Embryonic facial prominence (tissue), 1 donor: Measurements from ENCODE around the gene APOL3.
"Not testable (repeated sequence)": the region's sequence is repeated elsewhere in the genome, so short reads cannot be mapped to it uniquely, and the experiment has no call there.

Experiments
- DNase-seq: peaks from one replicate; pipeline ENCODE4 v3.0.0-alpha.2; 2016; ENCODE audit errors: extremely low spot score

Gene APOL3

DNA sequence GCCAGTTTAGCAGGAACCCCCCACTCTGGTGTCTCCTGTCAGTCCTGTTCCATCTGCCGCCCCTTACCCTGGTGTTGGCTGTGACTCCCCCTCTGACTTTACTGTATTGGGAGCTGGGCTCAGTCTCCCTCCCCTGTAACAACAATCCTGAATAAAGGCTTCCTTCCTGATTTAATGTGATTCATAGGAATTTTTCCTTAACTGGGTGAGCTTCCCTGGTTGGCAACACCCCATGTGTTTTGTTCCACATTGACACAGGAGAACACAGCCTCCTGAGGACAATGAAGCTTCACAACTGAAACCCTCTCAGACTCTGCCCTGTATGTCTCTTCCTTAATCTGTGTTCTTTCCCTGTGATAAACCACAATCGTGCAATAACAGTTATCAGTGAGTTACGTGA, 32.6 kb upstream of the APOL3 start:
- DNase-seq = no peak

DNA sequence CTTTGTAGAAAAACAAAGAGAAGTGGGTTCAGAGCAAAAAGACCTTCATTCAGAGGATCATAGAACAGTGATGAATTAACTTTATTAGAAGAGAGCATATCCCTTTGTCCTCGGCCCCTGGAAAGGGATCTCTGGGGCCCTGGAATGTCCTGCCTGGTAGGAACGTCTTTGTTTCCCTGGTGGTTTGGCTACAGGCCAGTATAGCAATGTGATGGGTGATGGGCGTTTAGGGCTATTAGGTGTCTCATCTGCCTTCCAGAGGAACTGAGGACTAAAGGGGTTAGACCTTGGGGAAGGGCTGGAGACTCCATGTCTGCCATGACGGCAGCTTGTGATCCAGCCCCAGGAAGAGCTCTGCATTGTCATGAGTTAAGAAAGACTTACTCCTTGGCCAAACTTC, 32.0 kb upstream of the APOL3 start:
- no peak for DNase-seq

DNA sequence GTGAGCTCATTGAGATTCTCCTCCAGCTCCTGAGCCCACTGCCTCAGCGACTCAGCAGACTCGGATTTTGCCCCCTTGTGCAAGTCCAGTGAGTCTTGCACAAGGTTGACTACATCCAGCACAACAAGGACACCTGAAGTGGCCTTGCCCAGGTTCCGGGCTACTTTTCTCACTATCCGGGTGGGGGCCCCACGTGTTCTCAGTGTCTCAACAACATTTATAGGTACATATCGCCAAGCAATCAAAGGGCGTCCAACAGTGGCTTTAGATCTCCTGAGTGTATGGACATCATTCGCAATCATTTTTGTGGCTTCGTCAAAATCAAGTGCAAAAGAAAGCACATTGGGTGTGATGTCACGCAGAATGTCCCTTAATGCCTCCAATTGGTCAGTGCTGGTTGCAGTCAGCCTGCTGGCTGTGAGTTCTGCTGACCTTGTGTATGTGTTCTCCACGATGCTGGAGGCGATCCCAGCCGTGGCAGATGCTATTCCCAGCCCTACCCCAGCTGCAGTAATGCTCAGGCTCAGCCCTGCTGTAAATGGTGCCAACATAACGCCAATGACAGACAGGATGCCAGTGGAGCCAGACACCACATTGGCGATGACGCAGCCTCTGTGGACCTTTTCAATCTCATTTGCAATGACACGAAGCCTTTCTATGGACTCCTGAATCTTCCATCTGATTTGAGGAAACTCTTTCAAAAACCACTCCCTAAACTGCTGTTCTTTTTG, 30.7 kb upstream of the APOL3 start:
- no peak for DNase-seq

DNA sequence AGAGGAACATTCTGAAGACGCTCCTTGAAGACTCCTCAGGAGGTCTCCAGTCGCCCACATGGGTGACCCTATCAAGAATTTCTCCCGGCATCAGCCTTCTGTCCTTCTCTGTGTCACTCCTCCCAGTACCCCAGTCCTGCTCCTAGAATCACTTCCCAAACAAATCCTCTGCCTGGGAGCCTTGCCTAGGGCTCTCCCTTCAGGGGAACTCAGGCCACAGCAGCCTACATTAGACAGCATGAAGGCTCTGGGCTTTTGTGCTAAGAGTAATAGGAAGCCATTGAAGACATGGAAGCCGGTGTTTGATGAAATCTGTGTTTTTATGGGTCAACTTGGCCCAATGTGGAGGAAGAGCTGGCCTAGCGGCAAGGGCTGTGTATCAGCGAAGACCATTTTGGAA, 27.3 kb upstream of the APOL3 start:
- not testable (repeated sequence) for DNase-seq

DNA sequence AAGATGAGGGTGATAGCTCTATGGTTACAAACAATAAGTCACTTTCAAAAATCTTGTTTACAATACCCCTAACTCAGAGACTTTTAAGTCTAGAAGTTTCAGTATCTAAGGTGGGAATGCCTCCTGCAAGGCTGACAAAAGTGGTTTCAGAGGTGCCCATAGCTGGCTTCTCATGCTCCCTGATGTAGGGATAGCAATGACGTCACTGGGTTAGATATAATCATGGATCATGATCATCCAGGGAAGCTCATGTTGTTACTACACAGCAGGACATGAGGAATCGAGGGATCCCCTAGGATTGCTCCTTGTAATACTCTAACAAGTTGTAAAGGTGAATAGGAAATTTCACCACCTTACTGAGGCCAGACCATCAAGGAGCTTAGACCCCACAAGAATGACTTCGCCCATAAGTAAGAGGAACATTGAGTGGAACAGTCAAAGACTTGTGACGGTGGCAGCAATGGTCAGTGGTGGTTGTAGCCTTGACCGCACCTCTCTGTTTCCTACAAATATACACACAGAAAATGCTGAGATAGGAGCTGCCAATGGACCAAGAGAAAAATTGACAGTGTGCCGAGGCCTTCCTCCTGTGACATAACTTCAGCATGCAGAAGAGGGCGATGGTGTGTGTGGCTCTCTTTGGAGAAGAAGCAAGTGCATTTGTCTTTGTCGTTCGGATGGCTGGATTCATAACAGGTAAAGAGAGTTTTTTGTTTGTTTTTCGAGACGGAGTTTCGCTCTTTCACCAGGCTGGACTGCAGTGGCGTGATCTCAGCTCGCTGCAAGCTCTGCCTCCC, 25.5 kb upstream of the APOL3 start:
- DNase-seq = no peak

DNA sequence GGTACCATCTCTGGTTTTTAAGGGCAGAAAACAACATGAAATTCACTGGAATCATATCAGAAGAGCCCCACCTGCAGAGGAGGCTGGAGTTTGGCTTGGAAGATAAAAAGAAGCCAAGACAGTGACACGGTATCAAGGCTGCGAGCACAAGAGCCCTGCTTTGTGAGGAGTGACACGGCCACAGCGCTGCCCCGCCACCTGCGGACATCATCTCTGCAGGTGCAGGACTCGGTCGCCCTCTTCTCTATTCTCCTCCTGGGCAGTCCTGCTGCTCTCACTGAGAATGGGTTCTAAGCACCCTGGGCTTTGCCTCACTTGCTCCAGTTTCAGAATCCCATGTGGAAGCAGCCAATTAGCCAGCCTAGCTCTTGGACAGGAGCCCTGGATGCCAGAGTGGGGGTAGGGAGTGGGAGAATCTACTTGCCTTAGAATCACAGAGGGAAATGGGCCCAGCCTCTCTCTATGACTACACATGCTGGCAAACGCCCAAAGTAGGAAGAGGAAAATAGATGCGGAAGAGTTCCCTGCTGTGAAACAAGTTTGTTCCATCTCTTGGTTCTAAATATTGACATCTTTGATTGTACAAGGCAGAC, 24.0 kb upstream of the APOL3 start:
- no peak for DNase-seq

DNA sequence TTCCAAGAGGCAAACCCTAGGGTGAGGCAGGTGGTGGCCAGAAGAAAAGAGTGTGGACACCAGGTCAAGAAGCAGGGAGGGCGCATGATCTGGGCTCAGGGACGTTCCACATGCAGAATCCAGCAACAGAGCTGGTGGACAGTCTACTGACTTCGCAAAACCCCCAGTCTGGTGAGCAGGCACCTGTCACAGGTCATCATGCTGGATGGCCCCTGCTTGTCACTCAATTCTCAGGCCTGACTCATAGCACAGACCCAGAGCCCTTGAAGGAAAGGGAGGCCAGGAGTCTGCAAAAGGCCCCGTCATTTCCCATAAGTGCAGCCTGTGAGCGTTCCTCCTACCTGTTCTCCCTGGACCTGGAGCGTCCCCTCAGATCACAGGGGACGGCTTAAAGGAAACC, 22.9 kb upstream of the APOL3 start:
- no peak for DNase-seq

DNA sequence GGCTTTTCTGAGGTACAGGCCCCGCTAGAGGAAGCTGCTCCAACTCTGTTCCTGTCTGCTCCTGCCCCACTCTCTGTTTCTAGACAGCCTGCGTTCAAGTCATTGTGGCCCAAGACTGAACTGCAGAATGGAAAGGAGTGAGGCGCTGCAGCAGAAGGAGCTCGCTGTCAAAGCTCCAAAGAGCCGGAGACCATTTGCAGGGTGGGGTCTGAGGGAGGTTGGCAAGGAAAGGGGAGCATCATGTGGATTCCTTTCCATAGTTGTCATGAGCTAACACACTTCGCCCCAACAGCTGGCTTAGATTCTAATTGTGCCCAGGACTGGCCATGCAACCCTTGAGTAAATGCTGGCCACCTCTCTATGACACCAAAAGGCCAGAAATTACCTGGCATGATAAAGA, 22.3 kb upstream of the APOL3 start:
- no peak for DNase-seq

DNA sequence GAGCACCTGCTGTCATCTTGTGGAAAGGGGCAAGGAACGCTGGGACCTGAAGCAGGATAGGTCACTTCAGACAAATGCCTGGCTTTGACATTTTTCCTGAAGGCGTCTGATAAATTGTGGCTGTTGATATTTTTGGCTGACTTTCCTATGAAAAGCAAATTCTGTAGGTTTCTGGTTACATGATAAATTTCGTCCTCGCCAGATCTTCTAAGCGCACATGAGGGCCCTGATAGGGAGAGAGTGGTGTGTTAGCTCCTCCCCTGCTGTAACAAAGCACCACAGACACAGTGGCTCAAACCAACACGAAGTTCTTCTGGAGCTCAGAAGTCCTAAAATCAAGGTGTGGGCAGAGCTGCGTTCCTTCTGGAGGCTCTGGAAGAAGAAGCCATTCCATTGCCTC, 21.5 kb upstream of the APOL3 start:
- no peak for DNase-seq

DNA sequence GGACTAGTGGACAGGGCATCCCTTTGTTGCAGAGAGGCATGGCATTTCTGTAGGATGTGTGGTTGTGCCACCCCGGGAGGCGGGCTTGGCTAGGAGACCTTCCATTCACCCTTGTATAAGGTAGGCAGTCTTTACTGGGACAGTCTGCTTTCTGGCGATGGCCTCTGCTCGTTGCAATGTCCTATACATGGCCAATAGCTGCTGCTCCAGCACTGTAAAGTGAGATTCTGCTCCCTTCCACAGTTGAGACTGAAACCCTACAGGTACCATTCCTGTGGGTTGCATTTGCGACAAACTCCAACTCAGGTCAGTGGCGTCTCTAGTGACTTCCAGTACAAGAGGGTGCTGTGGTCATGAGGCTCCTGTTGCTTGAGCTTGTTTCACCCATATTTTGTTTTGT, 20.4 kb upstream of the APOL3 start:
- no peak for DNase-seq

DNA sequence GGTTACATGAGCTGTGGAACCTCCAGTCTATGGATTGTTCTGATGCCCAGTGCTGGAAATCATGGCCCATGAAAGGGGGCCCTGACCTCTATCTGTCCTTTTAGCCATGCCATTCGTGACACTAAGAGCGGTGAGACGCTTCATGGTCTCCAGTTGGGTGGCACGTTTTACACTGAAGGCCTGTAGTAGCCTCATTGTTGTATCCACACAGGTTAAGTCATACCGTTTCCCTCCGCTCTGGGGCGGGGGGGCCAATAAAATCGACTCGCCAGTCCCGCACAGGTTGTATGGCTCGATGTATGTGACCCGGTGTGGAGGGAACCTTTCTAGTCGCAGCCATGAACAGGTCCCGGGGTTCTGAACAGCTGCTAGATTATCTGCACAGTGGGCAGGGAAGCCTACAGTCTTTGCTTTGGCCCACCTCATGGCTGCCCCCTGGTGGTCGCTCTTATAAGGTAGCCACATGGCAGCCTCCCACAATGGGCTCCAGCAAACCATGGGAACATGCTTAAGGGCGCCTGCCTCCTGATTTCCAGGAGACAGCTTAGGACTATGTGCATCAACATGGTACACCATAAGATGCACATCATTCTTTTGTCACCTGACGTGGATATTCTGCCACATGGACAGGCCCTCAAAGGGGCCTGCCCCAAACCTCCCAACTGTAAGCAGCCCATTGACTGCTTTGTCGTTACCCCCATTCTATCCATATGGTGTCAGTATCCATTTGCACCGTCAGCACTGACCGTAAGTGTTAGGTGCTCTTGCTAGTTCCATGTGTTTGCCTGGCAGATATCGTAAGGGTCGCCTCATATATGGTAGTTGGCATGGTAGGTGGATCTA, 19.7 kb upstream of the APOL3 start:
- no peak for DNase-seq

DNA sequence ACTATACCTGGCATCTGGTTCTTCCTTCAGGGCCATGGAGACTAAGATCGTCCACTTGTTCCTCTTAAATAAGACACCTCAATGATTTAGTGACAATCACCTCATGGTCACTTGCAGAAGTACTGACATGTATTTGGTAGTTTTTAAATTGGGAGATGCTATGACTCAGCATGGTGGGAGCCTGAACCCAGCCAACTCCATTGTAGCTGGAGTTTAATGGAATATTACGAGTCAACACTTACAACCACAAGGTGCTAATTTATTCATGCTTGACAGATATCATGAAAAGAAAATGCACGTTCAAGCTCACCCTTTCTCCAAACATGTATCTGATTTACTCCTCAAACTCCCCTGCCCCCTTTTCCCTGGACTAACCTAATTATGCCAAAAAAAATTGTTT, 16.6 kb upstream of the APOL3 start:
- no peak for DNase-seq

DNA sequence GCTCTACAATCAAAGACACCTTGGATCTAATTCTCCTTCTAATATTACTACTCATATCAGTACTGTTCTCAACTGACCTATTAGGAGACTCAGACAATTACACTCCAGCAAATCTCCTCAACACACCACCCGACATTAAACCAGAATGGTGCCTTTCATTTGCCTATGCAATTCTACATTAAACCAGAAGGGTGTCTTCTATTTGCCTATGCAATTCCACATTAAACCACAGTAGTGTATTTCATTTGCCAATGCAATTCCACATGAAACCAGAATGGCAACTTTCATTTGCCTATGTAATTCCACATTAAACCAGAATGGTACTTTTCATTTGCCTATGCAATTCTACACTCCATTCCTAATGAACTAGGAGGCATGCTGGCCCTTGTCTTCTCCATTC, 15.3 kb upstream of the APOL3 start:
- no peak for DNase-seq

DNA sequence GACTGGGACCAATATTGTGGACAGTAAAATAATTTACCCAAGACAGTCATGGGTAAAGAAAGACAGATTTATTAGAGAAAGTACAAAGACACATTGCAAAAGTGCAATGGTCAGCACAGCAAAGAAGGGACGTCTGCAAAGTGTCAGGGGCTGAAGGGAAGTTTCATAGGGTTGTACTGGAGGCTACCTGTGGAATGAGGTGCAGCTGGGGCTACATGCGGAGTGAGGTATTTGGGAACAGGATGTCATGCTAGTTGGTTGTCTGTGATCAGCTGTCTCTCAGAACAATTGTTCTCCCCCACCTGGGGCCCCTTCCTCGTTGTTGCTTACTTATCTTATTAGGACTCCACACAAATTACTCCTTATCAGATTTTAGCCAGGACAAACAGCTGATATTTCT, 11.4 kb upstream of the APOL3 start:
- no peak for DNase-seq

DNA sequence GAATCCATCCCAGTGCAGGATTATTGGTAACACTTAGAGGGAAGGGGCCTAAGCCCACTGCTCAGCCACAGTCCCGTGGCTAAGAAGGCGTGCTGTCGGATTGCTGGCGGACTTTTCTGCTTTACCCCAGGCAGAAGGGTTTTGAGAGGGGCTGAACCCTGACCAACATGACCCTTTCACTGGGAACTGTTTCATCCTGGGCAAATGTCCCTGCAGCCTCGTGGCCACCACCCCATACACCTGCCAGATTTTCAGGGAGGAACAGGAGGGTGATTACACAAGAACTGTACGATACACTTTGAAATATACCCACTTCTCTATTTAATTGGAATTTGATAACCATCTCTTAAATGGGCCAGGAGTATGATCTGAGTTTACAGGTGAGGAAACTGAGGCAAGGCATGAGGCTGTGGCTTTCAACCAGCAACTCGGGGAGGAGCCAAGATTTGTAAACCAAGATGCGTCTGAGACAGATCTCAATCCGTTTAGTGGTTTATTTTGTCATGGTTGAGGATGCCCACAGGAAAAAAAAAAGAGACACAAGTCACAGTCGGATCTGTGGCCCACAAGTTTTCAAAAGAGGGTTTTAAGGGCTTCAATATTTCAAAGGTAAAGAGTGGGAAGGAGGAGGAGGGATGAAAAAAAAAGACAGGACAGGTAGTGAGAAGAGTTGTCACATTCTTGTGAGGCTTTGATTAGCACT, 6.1 kb upstream of the APOL3 start:
- no peak for DNase-seq

DNA sequence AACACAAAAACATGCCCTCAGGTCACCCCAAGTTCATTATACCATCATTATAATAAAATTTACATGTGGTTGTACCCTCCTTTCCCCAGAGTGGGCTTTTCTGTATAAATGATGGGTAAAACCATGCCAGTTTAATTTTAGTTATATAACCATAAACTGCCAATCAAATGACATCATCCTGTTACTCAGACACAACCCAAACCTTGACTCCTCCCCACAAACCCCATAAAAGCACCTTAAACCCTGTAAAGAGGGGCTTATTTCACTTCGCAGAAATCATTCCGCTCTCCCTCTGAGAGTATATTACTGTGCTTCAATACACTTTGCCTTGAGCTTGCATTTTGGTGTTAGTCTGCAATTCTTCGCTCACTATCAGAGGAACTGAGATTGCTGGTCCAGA, 5.5 kb upstream of the APOL3 start:
- DNase-seq = no peak

DNA sequence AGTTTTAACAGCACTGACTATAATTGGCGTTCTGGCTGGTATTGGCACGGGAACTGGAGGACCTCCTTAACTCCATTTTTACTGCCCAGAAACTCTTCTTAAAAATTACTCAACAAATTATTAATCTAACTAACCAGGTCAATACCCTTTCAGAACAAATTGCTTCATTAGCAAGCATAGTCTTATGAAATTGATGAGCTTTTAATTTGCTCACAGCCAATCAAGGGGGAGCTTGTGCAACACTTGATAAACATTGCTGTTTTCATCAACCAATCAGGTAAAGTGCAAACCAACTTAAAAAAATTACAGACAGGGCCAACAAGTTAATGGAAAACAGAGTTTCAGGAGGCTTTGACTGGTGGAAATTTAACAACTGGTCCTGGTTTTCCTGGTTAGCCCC, 4.6 kb upstream of the APOL3 start:
- no peak for DNase-seq

DNA sequence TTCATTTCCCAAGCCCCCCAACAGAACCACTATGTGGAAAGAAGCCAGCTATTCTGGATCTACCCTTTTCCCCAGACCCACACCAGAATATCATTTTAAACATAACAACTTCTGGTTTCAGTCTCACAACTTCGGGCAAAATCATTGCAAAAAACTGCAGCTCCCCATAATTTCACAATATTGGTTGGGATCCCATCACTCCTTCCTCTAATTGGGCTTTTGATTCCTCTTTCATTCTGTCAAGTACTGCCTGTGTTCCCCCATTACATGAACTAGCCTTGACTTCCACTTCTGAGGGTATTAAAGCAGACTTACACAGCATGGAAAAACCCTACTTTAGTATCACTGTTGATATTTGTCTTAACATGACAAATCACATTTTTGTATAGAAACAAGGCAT, 4.1 kb upstream of the APOL3 start:
- no peak for DNase-seq

DNA sequence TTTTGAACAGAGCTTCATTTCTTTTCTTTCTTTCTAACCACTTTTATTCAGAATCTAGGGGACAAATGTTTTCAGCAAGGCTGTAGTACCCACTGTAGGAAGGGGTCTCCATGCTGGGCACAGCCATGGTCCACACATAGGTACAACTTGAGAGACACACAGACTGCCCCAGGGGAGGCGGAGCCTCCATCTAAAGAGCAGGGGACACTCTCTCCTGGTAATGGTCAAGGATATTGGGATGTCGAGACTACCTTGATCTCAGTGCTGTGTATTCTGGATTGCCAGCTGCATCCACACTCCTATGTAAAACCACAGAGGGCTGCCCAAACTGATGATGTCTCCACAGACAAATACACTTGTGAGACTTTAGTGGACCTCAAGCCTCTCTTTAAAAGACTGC, 2.9 kb upstream of the APOL3 start:
- no peak for DNase-seq

DNA sequence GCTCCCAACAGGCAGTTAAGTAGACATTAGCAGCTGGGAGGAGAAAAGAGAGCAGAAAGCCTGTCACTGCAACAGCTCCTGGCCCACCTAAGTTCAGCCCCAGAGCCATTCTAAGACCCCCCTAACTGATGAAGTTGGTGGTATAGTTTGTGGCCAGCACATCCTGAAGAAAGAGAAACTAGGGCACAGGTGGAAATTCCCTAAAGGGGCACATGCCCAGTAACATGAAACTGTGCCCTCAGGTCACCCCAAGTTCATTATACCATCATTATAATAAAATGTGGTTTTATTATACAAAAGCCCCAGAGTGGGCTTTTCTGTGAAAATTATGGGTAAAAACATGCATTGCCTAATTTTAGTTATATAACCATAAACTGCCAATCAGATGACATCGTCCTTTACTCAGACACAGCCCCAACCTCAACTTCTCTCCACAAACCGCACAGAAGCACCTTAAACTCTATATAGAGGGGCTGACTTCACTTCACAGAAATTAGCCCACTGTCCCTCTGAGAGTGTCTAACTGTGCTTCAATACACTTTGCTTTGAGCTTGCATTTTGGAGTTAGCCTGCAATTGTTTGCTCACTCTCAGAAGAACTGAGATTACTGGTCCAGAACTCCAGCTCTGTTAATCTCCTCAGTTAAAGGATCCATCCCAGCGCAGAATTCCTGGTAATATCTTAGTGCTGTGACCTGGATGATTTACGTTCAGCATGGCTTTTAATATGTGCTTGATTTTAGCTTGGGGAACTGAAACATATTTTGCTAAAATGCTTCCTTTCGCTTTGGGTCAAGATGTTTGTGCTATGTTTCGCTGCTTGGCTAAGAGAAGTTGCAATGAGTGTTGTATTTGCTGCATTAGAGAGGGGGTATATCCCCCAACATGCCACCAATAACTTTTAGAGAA, 1.8 kb upstream of the APOL3 start:
- DNase-seq = no peak

DNA sequence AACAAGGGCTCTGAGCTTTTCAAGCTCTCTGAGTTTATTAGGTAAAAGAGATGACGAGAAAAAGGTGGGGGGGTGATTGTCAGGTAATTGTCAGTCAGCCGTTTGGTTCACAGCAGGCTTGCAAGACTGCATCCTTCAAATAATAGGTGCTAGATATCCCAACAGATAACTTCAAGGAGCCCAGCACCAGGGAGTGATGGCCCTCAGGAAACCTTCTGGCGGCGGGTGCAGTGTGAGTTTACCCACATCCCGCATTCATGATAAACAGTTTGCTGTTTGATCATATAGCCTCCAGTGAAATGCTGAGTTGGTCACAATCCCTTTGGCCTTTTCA, 1.2 kb upstream of the APOL3 start:
- not testable (repeated sequence) for DNase-seq
